WTC11 (cell line): ENCODE results near the gene LYST.

ENCODE experiments used
- CREB1 ChIP-seq: sonication (generic); formaldehyde crosslinking; IDR thresholded peaks from 2 replicates; pipeline ENCODE4 v1.8.0; 2023; ENCODE audit warnings: mild to moderate bottlenecking, missing genetic modification reagents
- CREM ChIP-seq: sonication (generic); formaldehyde crosslinking; IDR thresholded peaks from 2 replicates; pipeline ENCODE4 v1.8.1; 2022; ENCODE audit warnings: mild to moderate bottlenecking, missing genetic modification reagents, moderate library complexity
- SP1 ChIP-seq: sonication (generic); formaldehyde crosslinking; conservative IDR thresholded peaks from 2 replicates; pipeline ENCODE4 v1.8.1; 2022; ENCODE audit warnings: missing genetic modification reagents
- TCF7 ChIP-seq: sonication (generic); formaldehyde crosslinking; IDR thresholded peaks from 2 replicates; pipeline ENCODE4 v1.8.0; 2022; ENCODE audit warnings: mild to moderate bottlenecking, low read depth, missing genetic modification reagents, moderate library complexity
- ZNF121 ChIP-seq: sonication (generic); formaldehyde crosslinking; IDR thresholded peaks from 2 replicates; pipeline ENCODE4 v1.8.0; 2023; ENCODE audit warnings: missing genetic modification reagents
- ZNF219 ChIP-seq: sonication (generic); formaldehyde crosslinking; IDR thresholded peaks from 2 replicates; pipeline ENCODE4 v1.8.0; 2023; ENCODE audit warnings: missing genetic modification reagents, mild to moderate bottlenecking, borderline replicate concordance
- TF ChIP-seq, protein P1 (sequence below): sonication (generic); formaldehyde crosslinking; IDR thresholded peaks from 2 replicates; pipeline ENCODE4 v1.8.1; 2023; ENCODE audit warnings: mild to moderate bottlenecking, missing genetic modification reagents, moderate library complexity
- TF ChIP-seq, protein P2 (sequence below): sonication (generic); formaldehyde crosslinking; IDR thresholded peaks from 2 replicates; pipeline ENCODE4 v1.8.1; 2023; ENCODE audit warnings: mild to moderate bottlenecking, missing genetic modification reagents, borderline replicate concordance
- TF ChIP-seq, protein P3 (sequence below): fragments of 250-450 bp; sonication (Bioruptor Pico); IDR thresholded peaks from 2 replicates; pipeline ENCODE4 v1.9.0; 2021; ENCODE audit warnings: mild to moderate bottlenecking
- TF ChIP-seq, protein P4 (sequence below): fragments of 200-600 bp; IDR thresholded peaks from 2 replicates; pipeline ENCODE4 v1.8.0; 2022; ENCODE audit warnings: antibody characterized with exemption
- TF ChIP-seq, protein P5 (sequence below): sonication (generic); formaldehyde crosslinking; conservative IDR thresholded peaks from 2 replicates; pipeline ENCODE4 v1.8.1; 2022; ENCODE audit warnings: mild to moderate bottlenecking, missing genetic modification reagents

DNA sequence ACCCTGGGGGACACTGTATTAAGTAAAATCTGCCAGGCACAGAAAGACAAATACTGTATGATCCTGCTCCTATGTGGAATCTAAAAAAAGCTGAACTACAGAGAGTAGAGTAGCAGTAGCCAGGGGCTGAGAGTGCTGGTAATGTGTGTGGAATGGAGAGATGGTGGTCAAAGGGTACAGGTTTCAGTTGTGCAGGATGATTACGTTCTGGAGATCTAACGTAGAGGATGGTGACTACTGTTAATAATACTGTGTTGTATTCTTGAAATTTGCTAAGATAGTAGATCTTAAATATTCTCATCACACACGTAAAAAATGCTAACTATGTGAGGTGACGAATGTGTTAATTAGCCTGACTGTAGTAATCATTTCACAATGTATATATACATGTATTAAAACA, 177.3 kb downstream of the LYST start:
- TF ChIP-seq ZNF219 (no peak), CREM (no peak), SP1 (CRISPR knock-in tag) (no peak), TCF7 (CRISPR knock-in tag) (no peak), ZNF121 (CRISPR knock-in tag) (no peak), CREB1 (CRISPR knock-in tag) (no peak)
- TF ChIP-seq, protein P1, sequence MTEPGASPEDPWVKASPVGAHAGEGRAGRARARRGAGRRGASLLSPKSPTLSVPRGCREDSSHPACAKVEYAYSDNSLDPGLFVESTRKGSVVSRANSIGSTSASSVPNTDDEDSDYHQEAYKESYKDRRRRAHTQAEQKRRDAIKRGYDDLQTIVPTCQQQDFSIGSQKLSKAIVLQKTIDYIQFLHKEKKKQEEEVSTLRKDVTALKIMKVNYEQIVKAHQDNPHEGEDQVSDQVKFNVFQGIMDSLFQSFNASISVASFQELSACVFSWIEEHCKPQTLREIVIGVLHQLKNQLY (CRISPR knock-in tag): no peak
- TF ChIP-seq, protein P2, sequence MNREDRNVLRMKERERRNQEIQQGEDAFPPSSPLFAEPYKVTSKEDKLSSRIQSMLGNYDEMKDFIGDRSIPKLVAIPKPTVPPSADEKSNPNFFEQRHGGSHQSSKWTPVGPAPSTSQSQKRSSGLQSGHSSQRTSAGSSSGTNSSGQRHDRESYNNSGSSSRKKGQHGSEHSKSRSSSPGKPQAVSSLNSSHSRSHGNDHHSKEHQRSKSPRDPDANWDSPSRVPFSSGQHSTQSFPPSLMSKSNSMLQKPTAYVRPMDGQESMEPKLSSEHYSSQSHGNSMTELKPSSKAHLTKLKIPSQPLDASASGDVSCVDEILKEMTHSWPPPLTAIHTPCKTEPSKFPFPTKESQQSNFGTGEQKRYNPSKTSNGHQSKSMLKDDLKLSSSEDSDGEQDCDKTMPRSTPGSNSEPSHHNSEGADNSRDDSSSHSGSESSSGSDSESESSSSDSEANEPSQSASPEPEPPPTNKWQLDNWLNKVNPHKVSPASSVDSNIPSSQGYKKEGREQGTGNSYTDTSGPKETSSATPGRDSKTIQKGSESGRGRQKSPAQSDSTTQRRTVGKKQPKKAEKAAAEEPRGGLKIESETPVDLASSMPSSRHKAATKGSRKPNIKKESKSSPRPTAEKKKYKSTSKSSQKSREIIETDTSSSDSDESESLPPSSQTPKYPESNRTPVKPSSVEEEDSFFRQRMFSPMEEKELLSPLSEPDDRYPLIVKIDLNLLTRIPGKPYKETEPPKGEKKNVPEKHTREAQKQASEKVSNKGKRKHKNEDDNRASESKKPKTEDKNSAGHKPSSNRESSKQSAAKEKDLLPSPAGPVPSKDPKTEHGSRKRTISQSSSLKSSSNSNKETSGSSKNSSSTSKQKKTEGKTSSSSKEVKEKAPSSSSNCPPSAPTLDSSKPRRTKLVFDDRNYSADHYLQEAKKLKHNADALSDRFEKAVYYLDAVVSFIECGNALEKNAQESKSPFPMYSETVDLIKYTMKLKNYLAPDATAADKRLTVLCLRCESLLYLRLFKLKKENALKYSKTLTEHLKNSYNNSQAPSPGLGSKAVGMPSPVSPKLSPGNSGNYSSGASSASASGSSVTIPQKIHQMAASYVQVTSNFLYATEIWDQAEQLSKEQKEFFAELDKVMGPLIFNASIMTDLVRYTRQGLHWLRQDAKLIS: no peak
- TF ChIP-seq, protein P3, sequence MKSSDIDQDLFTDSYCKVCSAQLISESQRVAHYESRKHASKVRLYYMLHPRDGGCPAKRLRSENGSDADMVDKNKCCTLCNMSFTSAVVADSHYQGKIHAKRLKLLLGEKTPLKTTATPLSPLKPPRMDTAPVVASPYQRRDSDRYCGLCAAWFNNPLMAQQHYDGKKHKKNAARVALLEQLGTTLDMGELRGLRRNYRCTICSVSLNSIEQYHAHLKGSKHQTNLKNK (CRISPR knock-in tag): no peak
- TF ChIP-seq, protein P4, sequence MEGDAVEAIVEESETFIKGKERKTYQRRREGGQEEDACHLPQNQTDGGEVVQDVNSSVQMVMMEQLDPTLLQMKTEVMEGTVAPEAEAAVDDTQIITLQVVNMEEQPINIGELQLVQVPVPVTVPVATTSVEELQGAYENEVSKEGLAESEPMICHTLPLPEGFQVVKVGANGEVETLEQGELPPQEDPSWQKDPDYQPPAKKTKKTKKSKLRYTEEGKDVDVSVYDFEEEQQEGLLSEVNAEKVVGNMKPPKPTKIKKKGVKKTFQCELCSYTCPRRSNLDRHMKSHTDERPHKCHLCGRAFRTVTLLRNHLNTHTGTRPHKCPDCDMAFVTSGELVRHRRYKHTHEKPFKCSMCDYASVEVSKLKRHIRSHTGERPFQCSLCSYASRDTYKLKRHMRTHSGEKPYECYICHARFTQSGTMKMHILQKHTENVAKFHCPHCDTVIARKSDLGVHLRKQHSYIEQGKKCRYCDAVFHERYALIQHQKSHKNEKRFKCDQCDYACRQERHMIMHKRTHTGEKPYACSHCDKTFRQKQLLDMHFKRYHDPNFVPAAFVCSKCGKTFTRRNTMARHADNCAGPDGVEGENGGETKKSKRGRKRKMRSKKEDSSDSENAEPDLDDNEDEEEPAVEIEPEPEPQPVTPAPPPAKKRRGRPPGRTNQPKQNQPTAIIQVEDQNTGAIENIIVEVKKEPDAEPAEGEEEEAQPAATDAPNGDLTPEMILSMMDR: no peak
- TF ChIP-seq, protein P5, sequence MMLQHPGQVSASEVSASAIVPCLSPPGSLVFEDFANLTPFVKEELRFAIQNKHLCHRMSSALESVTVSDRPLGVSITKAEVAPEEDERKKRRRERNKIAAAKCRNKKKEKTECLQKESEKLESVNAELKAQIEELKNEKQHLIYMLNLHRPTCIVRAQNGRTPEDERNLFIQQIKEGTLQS (CRISPR knock-in tag): no peak
